ENCODE results near the gene ZNF579. TPM values are rescaled to one million over a fixed set of nuclear protein-coding genes. Genes with fewer than 3 reads are reported as not detected.

Gene ZNF579
- total and polyA plus RNA-seq, 4 experiments from 2014 or later: 0.62 to 9.6 (median 8.0) TPM; not detected in 1

DNA sequence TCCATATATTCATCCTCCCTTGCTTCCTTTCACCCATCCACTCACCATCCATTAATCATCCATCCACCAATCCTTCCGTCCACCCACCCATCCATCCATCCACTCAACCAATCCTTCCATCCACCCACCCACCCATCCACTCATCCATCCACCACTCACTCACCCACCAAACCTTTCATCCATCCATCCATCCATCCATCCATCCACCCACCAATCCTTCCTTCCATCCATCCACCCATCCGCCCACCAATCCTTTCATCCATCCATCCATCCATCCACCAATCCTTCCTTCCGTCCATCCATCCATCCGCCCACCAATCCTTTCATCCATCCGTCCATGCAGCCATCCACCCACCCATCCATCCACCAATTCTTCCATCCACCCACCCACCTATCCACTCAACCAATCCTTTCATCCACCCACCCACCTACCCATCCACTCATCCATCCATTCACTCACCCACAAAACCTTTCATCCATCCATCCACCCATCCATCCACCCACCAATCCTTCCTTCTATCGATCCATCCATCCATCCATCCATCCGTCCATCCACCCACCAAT is 38.3 kb downstream of the ZNF579 start:
- Mint-ChIP-seq H3K9me3 (peaks cover 0 to 2% (median 0%) of the 10 kb centered on the region in 8 donors), H3K36me3 (no peaks in the 10 kb centered on the region), H3K27me3 (peaks cover 11 to 13% of the 10 kb centered on the region in 2 donors), H3K4me1 (no peaks in the 10 kb centered on the region), H3K4me3 (no peak overlapping the region), H3K27ac (no peak overlapping the region)
- intact Hi-C loops (cut with micrococcal nuclease): no loop called here
- no peaks in the 10 kb centered on the region for H3K9me3 ChIP-seq (ENCODE audit: control insufficient read depth in 1 of 2, low read length in 2 of 2)
- H3K4me3 ChIP-seq (ENCODE audit: low read length in 2 of 2): no peak overlapping the region
- no peak overlapping the region for H3K27ac ChIP-seq (ENCODE audit: low read depth, low read length)
- H3K4me1 ChIP-seq (ENCODE audit: insufficient read depth, low read length): no peaks in the 10 kb centered on the region
- DNase-seq: no peak
- H3K36me3 ChIP-seq (ENCODE audit: insufficient read depth, low read length): no peaks in the 10 kb centered on the region
- H3K27me3 ChIP-seq (ENCODE audit: insufficient read depth, low read length): no peaks in the 10 kb centered on the region
- ChIA-PET POLR2A (ENCODE audit: partially characterized antibody) (no interaction called here), CTCF (ENCODE audit: partially characterized antibody) (no interaction called here)

DNA sequence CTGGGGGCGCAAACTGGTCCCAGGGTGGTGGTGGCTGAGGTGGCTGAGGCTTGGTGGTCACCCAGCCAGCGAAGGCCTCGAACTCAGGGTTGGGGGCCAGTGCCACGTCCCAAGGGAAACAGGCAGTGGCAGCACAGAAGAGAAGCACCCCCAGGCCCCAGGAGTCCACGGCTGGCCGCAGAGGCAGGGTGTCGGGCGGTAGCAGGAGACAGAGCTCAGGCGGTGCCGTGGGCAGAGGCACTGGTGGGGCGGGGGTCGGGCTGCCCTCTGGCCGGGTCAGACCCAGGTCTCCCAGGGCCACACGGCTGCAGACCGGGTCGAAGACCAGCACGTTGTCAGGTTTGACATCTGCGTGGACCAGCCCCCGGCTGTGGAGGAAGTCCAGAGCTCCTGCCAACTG is 39.6 kb downstream of the ZNF579 start:
- no peak overlapping the region for H3K27ac Mint-ChIP-seq
- H3K4me1 ChIP-seq (ENCODE audit: insufficient read depth, low read length): no peaks in the 10 kb centered on the region
- H3K36me3 Mint-ChIP-seq: no peaks in the 10 kb centered on the region
- no peaks in the 10 kb centered on the region for H3K27me3 ChIP-seq (ENCODE audit: insufficient read depth, low read length)
- H3K27me3 Mint-ChIP-seq: peaks cover 8% of the 10 kb centered on the region in 2 donors
- intact Hi-C loops (cut with micrococcal nuclease): no loop called here
- H3K9me3 ChIP-seq (ENCODE audit: control insufficient read depth in 1 of 2, low read length in 2 of 2): no peaks in the 10 kb centered on the region
- no peak overlapping the region for H3K4me3 Mint-ChIP-seq
- no peak for DNase-seq
- H3K9me3 Mint-ChIP-seq: peaks cover 0 to 2% (median 0%) of the 10 kb centered on the region in 8 donors
- ChIA-PET CTCF (ENCODE audit: partially characterized antibody) (no interaction called here), POLR2A (ENCODE audit: partially characterized antibody) (no interaction called here)
- H3K27ac ChIP-seq (ENCODE audit: low read depth, low read length): no peak overlapping the region
- no peak overlapping the region for H3K4me3 ChIP-seq (ENCODE audit: low read length in 2 of 2)
- no peaks in the 10 kb centered on the region for H3K36me3 ChIP-seq (ENCODE audit: insufficient read depth, low read length)
- H3K4me1 Mint-ChIP-seq: no peaks in the 10 kb centered on the region

DNA sequence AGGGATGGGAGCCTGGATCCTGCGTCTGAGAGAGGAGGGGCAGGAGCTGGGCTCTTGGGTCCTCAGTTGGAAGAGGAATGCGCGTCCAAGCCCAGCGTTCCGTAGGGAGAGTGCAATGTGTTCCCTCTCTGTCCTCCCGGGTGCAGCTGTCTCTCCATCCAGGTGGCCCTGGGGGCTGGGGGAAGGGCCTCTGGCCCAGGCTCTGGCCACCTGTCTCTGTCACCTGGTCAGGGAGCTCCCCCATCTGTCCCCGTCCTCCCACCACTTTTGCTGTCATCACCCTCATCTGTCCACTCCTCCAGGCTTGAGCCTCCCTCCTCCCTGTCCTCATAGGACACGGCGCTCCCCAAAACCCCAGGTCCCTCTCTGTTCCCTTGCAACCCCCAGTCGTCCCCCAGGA is 40.0 kb downstream of the ZNF579 start:
- H3K36me3 ChIP-seq (ENCODE audit: insufficient read depth, low read length): no peaks in the 10 kb centered on the region
- Mint-ChIP-seq H3K27me3 (peaks cover 6 to 7% of the 10 kb centered on the region in 2 donors), H3K9me3 (peaks cover 0 to 2% (median 0%) of the 10 kb centered on the region in 8 donors), H3K36me3 (no peaks in the 10 kb centered on the region), H3K4me1 (no peaks in the 10 kb centered on the region), H3K27ac (no peak overlapping the region), H3K4me3 (no peak overlapping the region)
- no peak overlapping the region for H3K27ac ChIP-seq (ENCODE audit: low read depth, low read length)
- no peak for DNase-seq
- H3K4me1 ChIP-seq (ENCODE audit: insufficient read depth, low read length): no peaks in the 10 kb centered on the region
- ChIA-PET CTCF (ENCODE audit: partially characterized antibody) (no interaction called here), POLR2A (ENCODE audit: partially characterized antibody) (no interaction called here)
- intact Hi-C loops (cut with micrococcal nuclease): no loop called here
- no peak overlapping the region for H3K4me3 ChIP-seq (ENCODE audit: low read length in 2 of 2)
- no peaks in the 10 kb centered on the region for H3K27me3 ChIP-seq (ENCODE audit: insufficient read depth, low read length)
- no peaks in the 10 kb centered on the region for H3K9me3 ChIP-seq (ENCODE audit: control insufficient read depth in 1 of 2, low read length in 2 of 2)

DNA sequence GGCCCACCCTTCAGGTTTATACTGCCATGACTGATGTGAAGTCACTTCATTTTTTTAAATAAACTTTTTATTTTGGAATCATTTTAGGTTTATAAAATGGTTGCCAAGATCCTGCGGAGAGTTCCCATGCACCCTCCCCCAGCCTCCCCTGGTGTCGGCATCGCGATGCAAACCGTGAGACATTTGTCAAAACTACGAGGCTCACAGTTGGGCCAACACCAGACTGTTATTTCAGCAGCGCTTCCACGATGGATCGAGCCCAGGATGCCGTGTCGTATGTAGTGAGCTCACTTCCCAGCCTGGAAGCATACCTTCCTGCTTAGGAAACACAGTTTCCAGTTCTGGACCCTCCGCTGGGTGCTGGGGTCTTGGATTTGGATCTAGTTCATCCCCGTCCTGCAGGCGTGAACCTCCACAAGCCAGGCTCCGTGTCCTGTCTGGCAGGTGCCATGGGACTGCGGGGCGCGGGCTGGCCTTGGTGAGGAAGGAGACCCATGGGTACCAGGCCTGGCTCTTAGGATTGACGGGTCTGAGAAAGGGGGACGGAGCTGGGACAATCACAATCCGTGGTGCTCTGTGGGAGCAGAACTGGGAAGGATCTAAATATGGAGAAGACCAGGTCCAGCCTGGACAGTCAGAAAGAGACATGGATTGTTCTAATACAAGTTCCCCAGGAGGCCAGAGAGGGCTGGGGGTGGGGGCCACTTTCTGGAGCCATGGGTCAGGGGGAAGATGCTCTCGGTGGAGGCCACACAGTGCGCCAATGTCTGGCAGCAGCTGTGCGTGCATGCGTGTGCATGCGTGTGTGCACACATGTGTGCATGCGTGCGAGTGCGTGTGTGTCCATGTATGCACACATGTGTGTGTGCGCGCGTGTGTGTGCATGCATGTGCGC is 41.3 kb downstream of the ZNF579 start:
- intact Hi-C loops (cut with micrococcal nuclease): no loop called here
- H3K9me3 Mint-ChIP-seq: peaks cover 0 to 2% (median 0%) of the 10 kb centered on the region in 8 donors
- H3K4me3 Mint-ChIP-seq: no peak overlapping the region
- Histone ChIP-seq H3K36me3 (ENCODE audit: insufficient read depth, low read length) (no peaks in the 10 kb centered on the region), H3K4me1 (ENCODE audit: insufficient read depth, low read length) (no peaks in the 10 kb centered on the region), H3K27me3 (ENCODE audit: insufficient read depth, low read length) (no peaks in the 10 kb centered on the region), H3K9me3 (ENCODE audit: control insufficient read depth in 1 of 2, low read length in 2 of 2) (no peaks in the 10 kb centered on the region), H3K4me3 (ENCODE audit: low read length in 2 of 2) (no peak overlapping the region), H3K27ac (ENCODE audit: low read depth, low read length) (no peak overlapping the region)
- DNase-seq: no peak
- ChIA-PET POLR2A (ENCODE audit: partially characterized antibody) (no interaction called here), CTCF (ENCODE audit: partially characterized antibody) (no interaction called here)
- H3K27me3 Mint-ChIP-seq: peaks cover 5% of the 10 kb centered on the region in 2 donors
- no peaks in the 10 kb centered on the region for H3K4me1 Mint-ChIP-seq
- no peaks in the 10 kb centered on the region for H3K36me3 Mint-ChIP-seq
- no peak overlapping the region for H3K27ac Mint-ChIP-seq

DNA sequence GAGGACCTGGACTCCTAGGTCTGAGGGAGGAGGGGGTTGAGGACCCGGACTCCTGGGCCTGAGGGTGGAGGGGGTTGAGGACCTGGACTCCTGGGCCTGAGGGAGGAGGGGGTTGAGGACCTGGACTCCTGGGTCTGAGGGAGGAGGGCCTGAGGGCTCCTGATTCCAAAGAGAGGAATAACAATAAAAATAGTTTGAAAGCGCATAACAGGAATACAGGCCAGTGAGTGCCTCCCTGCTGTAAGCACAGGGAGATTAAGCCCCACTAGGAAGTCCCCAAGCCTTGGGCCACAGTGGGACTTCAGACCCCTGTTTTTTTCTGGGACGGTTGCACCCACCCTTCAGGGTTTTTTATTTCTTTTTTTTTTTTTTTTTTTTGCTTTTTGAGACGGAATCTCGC is 42.5 kb downstream of the ZNF579 start:
- Mint-ChIP-seq H3K27ac (no peak overlapping the region), H3K4me3 (no peak overlapping the region), H3K4me1 (no peaks in the 10 kb centered on the region), H3K27me3 (peaks cover 0 to 4% of the 10 kb centered on the region in 2 donors), H3K9me3 (no peaks in the 10 kb centered on the region), H3K36me3 (no peaks in the 10 kb centered on the region)
- CTCF ChIA-PET (ENCODE audit: partially characterized antibody): no interaction called here
- Histone ChIP-seq H3K4me3 (ENCODE audit: low read length in 2 of 2) (no peak overlapping the region), H3K9me3 (ENCODE audit: control insufficient read depth in 1 of 2, low read length in 2 of 2) (no peaks in the 10 kb centered on the region), H3K36me3 (ENCODE audit: insufficient read depth, low read length) (no peaks in the 10 kb centered on the region), H3K27me3 (ENCODE audit: insufficient read depth, low read length) (no peaks in the 10 kb centered on the region), H3K27ac (ENCODE audit: low read depth, low read length) (no peak overlapping the region), H3K4me1 (ENCODE audit: insufficient read depth, low read length) (no peaks in the 10 kb centered on the region)
- intact Hi-C loops (cut with micrococcal nuclease): no loop called here
- DNase-seq: no peak
- POLR2A ChIA-PET (ENCODE audit: partially characterized antibody): no interaction called here

GRCh38 chr19:55537741-55538111 is 42.9 kb downstream of the ZNF579 start:
- H3K36me3 Mint-ChIP-seq: no peaks in the 10 kb centered on the region
- peaks cover 2 to 4% of the 10 kb centered on the region in 2 donors for H3K27me3 Mint-ChIP-seq
- Histone ChIP-seq H3K4me3 (ENCODE audit: low read length in 2 of 2) (no peak overlapping the region), H3K27me3 (ENCODE audit: insufficient read depth, low read length) (no peaks in the 10 kb centered on the region), H3K36me3 (ENCODE audit: insufficient read depth, low read length) (no peaks in the 10 kb centered on the region), H3K4me1 (ENCODE audit: insufficient read depth, low read length) (no peaks in the 10 kb centered on the region), H3K9me3 (ENCODE audit: control insufficient read depth in 1 of 2, low read length in 2 of 2) (no peaks in the 10 kb centered on the region), H3K27ac (ENCODE audit: low read depth, low read length) (no peak overlapping the region)
- POLR2A ChIA-PET (ENCODE audit: partially characterized antibody): no interaction called here
- H3K4me3 Mint-ChIP-seq: no peak overlapping the region
- H3K27ac Mint-ChIP-seq: no peak overlapping the region
- H3K9me3 Mint-ChIP-seq: no peaks in the 10 kb centered on the region
- H3K4me1 Mint-ChIP-seq: no peaks in the 10 kb centered on the region
- CTCF ChIA-PET (ENCODE audit: partially characterized antibody): no interaction called here
- intact Hi-C loops (cut with micrococcal nuclease): no loop called here
- DNase-seq: no peak

- Mint-ChIP-seq H3K9me3 (no peaks in the 10 kb centered on the region), H3K27ac (no peak within 1 kb of the TSS), H3K36me3 (no peaks in the 10 kb centered on the region), H3K27me3 (peaks cover 2 to 4% of the 10 kb centered on the region in 2 donors), H3K4me3 (no peak within 1 kb of the TSS), H3K4me1 (no peaks in the 10 kb centered on the region)
- CTCF ChIA-PET (ENCODE audit: partially characterized antibody): no interaction called here
- no peaks in the 10 kb centered on the region for H3K4me1 ChIP-seq (ENCODE audit: insufficient read depth, low read length)
- H3K36me3 ChIP-seq (ENCODE audit: insufficient read depth, low read length): no peaks in the 10 kb centered on the region
- intact Hi-C loops (cut with micrococcal nuclease): no loop called here
- POLR2A ChIA-PET (ENCODE audit: partially characterized antibody): no interaction called here
- H3K27me3 ChIP-seq (ENCODE audit: insufficient read depth, low read length): no peaks in the 10 kb centered on the region
- no peaks in the 10 kb centered on the region for H3K9me3 ChIP-seq (ENCODE audit: control insufficient read depth in 1 of 2, low read length in 2 of 2)
- H3K27ac ChIP-seq (ENCODE audit: low read depth, low read length): no peak within 1 kb of the TSS
- no peak for DNase-seq
- no peak within 1 kb of the TSS for H3K4me3 ChIP-seq (ENCODE audit: low read length in 2 of 2)
Observed at GRCh38 chr19:55536951-55537740, 43.5 kb downstream of the ZNF579 start, which contains the start of gene SBK2. TSS of gene SBK2 (minus strand) at chr19:55537133. CDS start at chr19:55536294, 839 bp downstream.

All from CD4-positive, alpha-beta memory T cell (primary cell).